Measurements from ENCODE around the gene RBM33.
"Not testable (repeated sequence)": the region's sequence is repeated elsewhere in the genome, so short reads cannot be mapped to it uniquely, and the experiment has no call there.

Gene RBM33

DNA sequence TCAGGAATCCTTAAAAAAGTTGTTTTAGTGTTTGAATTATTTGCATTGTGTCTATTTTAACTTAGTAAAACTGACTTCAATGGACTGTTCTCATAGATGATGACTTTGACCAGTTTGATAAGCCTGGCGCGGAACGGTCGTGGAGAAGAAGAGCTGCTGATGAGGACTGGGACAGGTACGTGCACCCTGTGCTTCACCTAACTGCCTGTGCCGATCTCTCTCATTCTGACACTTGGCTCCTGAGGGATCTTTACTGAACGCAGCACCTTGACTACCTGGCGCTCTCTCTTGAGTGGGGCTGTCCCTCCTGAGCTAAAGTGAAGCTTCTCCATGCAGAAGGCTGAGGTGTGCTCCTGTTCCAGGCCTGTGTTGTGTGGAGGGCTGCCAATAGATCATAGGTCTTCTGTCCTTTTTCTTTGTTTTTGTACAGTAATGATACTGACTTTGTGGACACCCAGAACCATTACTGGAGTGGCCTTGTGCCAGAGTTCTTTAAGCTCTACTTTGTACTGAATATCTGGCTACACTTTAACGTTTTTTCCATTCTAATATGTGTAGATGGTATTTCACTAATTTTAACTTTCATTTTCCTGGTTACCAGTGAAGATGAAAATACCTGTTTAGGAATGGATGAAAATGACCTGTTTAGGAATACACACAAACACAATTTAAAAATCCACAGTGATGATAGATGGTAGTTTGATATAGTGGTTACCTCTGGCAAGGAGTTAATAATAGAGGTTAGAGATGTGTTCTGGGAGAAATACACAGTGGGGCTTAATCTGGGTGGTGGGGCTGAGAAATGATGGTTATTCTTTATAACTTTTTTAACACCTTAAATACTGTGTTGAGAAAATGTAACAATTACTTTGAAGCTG, 20.9 kb downstream of the RBM33 start:
- no peak for FAIRE-seq

DNA sequence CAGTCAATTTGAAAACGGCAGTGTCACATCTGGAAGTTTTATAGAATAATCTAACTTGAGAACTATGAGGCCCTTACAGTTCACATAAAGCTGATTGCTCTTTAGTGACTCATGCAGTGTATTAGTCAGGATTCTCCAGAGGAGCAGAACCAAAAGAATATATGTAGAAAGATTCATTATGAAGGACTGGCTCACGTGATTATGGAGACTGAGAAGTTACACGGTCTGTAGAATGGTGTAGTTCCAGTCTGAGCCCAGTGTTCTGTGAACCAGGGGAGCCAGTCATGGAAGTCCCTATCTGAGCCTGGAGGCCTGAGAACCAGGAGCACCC, 21.5 kb downstream of the RBM33 start:
- no peak for FAIRE-seq

DNA sequence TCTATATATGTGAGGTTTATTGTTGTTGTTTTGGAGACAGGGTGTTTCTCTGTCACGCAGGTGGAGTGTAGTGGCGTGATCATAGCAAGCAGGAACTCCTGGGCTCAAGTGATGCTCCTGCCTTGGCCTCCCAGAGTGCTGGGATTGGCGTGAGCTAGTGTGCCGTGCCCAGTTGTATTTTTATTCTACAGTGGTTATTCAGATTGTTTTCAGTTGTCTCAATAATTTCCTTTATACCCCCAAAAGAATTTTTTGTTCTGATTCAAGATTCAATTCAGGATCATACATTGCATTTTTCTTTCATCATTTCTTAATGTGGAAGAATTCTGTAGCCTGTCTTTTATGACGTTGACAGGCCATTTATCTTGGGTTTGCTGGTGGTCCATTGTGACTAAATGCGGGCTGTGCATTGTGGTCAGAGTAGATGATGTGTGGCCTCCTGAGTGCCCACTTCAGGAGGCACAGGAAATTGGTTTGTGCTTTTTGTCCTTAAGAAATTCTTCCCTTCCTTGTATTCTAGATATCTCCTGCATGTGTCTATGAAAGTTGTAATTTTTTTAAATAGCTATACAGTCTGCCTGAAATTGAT, 22.9 kb downstream of the RBM33 start:
- FAIRE-seq = no peak

DNA sequence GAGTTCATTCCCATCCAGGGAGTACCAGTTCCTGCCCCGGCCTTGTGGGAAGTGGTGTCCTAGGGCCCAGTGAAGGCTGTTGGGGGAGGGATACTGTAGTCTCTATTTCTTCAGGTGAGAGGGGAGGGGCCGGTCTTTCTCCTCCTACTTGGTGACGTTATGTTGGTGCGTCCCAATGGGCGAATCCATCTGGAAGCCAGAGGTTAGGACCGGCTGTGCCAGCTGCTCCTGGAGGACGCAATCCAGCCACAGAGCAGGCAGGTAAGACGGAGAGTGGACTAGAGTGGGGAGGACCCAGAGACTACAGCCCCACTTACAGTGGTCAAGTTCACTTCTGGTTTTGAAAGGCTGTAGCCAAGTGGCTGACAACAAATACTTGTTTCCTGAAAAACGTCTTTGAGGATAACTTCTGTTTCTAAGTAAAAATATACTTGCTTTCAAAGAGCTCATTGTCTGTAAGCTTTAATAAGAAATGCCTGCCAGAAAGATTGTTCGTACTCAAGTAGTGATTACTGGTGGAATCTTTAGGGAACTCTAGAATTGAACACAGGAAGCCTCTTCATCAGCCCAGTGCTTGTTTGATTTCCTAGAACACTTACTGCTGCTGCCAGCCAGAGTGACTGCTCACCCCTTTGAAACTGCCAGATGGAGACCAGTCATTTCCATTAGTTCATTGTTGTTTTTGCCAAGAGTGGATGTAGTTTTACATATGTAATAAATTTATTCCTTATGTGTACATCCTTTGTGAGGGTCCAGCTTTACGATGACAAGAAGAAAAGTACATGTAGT, 25.4 kb downstream of the RBM33 start:
- FAIRE-seq = no peak

DNA sequence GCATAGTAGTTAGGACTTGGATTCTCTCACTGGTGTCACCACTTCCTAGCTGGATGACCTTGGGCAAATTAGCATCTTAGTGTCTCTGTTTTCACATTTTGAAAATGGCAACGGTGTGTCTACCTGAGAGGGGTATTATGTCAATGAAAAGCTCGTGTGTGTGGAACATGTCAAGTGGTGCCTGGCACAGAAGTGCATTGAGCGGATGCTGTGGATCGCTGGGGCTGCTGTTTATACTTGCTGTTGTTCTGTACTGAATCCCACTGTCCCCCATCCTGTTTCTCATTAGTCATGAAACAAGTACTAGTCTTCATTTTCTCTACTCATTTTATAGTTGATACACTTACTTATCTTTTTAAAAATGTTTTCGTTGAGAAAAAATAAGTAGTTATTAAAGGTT, 26.1 kb downstream of the RBM33 start:
- FAIRE-seq = no peak

DNA sequence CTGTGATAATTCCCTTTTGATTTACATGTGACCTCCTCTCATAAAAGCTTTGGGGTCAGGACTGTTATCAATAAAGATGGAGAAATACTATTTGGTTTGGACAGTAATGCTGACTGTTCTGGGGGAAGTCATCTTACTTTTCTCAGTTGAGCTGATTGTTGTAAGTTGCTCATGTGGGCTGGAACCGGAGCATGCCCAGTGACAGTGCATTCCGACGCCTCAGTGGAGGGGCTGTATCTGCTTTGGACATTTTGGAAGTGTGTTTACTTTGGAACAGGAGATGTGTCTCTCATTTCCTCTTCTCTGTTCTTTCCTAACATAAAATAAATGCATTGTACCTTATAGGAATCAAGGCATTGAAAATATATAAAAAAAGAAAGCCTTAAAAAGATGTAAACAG, 30.1 kb downstream of the RBM33 start:
- no peak for FAIRE-seq

DNA sequence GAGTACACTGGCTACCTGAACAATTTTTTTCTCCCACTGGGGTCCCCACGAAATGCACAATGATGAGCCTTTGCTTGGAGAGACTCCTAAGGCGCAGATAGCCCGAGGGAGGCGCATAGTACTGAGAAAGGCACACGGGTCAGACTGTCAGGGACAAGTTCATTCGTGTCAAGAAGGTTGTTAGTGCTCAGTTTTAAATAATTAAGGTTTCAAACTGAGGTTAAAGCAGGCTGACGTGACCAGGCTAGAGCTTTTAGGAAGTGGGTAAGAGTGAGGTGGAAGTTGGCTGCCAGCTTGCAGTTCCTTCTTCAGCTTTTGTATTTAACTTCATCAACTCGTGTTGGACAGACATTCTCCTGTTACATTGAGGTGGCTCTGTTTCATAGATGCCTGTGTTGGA, 31.6 kb downstream of the RBM33 start:
- FAIRE-seq = no peak

DNA sequence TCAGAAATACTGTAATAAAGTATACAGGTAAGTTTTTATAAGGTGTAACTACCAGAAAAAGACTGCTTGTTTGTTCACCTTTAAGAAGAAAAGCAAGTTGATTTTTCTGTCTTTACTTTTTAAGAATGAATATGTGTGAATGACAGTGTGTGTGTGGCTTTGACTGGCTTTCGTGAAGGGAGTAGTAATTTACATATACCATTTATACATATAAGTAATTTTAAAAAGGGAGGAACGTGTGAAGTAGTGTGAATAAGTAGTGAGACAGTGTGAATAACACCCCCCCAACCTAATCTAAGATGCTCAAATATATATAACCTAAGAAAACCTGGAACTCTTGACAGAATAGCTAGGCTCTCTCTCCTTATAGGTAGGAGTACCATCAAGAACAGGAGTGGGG, 33.2 kb downstream of the RBM33 start:
- FAIRE-seq = no peak

DNA sequence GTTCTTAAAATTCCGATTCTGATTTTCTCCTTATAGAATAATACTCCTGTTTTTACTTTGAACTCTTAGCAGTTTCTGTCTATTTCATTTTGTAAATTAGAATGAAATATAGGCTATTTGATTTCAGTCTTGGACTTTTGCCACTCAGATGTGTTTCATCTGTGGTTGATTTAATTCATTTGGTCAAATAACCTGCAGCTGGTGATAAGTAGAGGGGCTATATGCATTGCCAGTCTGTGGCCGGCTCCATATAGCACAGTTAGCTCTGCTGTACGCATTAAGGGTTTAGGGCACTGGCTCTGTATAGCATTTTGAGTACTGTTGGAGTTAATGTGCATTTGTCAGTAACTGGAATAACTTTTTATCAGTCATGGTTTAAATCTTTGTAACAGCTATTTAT, 35.7 kb downstream of the RBM33 start:
- FAIRE-seq = no peak

DNA sequence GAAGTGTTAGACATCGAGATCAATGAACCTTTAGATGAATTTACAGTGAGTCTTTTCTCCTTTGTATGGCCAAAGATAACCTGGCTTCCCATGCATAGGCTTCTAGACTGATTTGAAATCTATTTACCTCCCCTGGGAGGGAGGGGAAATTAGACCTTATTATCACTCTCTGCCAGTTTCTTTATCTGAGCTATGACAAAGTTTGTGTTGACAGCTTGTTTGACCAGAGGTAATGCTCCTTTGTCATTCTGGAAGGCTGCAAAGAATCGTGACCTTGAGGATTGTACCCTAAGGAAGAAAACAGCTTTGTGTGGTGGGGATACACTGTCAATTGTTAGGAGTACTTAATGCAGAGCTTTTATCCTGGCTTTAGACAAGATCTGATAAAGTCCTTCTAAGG, 36.4 kb downstream of the RBM33 start:
- no peak for FAIRE-seq

DNA sequence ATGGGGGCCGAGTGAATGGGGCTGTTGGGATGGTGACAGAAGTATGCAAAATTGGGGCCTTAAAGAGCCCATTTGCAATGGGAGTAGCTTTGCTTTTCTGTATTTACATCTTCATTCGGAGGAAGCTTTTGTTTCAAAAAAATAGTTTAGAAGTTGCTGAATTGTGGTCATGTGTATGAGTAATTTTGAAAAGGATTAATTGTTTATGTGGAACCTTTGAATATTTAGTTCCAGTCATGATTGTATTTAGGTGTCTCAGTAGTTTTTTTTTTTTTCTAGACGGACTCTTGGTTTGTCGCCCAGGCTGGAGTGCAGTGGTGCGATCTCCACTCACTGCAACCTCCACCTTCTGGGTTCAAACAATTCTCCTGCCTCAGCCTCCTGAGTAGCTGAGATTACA, 37.2 kb downstream of the RBM33 start:
- no peak for FAIRE-seq

DNA sequence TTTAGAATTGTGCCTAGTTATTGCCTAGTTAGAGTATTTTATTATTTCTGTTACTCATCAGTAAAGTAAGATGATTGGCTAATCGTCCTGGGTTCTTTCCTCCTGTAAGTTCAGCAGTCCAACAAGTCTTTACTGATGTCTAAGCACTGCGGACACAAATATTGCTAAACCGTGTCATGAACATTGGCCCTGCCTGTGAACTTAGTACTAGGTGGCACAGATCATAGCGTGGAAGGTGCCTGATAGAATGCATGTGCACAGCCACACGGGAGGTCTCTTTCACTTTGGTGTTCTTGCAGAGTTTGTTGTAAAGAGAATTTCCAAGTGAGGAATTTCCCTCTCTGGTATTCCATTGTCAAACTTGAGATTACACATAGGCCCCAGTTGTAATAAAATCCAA, 38.0 kb downstream of the RBM33 start:
- no peak for FAIRE-seq

DNA sequence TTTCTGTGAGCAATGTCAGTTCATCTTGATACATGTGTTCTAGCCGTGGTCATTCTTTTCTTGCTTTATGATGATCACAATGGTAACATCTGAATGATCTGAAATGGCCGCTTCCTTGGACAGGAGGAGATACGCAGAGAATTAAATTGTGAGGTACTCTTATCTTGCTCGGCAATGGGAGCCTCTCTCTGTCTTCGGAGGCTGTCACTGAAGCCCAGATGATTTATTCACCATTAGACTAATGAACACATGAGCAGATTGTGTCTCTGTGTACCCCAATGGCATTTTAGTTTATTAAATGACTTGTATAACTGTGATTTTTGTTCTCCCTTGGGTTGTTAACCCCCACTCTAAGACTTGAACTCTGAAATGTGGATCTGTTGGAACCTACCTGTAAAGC, 38.6 kb downstream of the RBM33 start:
- FAIRE-seq = no peak

DNA sequence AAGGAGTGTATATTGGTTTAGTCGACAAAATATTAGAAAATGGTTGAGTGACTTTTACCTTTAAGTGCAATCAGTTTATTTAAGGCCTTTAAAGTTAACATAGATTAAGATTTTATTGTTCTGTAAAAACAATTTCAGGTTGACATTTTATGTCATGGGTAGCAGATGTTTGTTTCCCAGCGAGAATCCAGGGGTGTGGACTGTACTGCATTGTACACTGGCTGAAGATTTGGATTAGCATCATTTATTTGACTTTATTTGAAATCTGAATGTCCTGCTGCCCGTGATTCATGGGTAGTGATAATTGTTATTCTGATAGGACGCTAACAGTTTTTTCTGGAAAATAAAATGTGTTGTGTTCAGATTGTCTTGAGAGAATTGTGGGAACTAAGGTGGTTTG, 39.3 kb downstream of the RBM33 start:
- FAIRE-seq = no peak

DNA sequence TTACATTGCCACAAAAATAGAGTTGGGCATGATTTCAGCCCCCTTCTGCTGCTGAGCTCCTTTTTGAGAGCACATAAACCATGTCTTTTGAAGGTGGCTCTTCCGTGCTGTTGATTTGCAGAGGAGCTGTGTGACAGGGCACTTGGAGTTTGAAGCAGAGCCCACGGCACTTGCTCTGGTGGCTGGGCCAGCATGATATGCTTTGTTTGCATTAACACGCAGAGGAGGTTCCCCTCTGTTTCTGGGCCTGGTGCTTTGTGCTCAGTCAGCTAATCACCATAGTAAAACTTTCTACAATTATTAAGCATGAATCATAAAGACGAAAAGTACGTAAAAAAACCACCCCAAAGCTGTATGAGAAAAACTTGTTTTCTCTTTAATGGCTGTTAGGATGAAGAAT, 40.1 kb downstream of the RBM33 start:
- no peak for FAIRE-seq

DNA sequence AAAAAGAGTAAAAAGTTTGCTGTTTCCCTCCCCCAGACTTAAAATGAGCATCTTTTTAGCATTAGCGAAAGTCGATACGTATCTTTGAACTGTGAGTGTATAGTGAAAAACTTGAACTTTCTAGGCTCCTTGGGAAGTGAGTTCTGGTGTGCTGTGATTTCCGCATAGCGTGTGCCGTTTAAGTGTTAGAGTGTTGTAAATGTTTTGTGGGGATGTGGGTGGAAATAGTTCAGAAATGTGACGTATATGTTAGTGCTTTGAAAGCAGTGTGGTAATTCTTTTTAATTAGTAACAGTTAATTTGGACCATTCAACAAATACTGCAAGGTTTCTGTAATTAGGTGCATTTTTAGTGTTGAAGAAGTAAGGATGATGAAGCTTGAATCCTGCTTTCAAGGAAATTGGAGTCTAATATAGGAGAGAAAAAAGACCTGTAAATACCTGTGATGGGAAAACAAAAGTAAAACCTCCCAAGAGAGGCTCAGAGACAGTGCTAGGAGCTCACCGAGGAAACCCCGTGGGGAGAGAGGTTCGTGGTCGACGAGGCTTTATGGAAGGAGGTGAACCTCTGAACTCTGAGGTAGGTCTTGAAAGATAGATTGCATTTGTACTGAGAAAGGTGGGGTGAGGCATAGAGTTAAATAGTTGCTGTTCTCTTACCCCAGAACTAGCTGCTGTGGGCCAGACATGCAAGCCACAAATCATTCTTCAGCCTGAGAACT, 40.8 kb downstream of the RBM33 start:
- no peak for FAIRE-seq

DNA sequence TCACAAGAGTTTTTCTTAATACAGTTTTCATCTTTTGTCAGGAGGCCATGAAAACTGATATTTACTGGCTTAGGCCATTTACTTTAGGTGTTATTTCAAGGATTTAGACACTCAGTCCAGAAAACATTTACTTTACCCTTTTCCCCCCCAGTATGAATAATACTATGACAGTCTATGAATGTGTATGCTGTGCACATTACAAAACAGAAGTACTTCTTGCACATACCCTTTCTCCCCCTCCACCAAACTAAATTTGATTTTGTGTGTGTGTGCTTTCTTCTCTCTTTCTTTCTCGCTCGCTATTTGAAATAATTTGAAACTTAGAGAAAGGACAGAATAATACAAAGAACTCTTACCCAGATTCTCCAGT, 41.3 kb downstream of the RBM33 start:
- FAIRE-seq = no peak

DNA sequence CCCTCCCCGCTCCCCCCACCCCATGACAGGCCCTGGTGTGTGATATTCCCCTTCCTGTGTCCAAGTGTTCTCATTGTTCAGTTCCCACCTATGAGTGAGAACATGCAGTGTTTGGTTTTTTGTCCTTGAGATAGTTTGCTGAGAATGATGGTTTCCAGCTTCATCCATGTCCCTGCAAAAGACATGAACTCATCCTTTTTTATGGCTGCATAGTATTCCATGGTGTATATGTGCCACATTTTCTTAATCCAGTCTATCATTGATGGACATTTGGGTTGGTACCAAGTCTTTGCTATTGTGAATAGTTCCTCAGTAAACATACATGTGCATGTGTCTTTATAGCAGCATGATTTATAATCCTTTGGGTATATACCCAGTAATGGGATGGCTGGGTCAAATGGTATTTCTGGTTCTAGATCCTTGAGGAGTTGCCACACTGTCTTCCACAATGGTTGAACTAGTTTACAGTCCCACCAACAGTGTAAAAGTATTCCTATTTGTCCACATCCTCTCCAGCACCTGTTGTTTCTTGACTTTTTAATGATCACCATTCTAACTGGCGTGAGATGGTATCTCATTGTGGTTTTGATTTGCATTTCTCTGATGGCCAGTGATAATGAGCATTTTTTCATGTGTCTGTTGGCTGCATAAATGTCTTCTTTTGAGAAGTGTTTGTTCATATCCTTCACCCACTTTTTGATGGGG, 42.3 kb downstream of the RBM33 start:
- not testable (repeated sequence) for FAIRE-seq

DNA sequence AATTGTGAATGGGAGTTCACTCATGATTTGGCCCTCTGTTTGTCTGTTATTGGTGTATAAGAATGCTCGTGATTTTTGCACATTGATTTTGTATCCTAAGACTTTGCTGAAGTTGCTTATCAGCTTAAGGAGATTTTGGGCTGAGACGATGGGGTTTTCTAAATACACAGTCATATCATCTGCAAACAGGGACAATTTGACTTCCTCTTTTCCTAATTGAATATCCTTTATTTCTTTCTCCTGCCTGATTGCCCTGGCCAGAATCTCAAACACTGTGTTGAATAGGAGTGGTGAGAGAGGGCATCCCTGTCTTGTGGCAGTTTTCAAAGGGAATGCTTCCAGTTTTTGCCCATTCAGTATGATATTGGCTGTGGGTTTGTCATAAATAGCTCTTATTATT, 43.8 kb downstream of the RBM33 start:
- not testable (repeated sequence) for FAIRE-seq

DNA sequence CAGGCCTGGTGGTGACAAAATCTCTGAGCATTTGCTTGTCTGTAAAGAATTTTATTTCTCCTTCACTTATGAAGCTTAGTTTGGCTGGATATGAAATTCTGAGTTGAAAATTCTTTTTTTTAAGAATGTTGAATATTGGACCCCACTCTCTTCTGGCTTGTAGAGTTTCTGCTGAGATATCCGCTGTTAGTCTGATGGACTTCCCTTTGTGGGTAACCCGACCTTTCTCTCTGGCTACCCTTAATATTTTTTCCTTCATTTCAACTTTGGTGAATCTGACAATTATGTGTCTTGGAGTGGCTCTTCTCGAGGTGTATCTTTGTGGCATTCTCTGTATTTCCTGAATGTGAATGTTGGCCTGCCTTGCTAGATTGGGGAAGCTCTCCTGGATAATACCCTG, 46.2 kb downstream of the RBM33 start:
- FAIRE-seq = not testable (repeated sequence)

DNA sequence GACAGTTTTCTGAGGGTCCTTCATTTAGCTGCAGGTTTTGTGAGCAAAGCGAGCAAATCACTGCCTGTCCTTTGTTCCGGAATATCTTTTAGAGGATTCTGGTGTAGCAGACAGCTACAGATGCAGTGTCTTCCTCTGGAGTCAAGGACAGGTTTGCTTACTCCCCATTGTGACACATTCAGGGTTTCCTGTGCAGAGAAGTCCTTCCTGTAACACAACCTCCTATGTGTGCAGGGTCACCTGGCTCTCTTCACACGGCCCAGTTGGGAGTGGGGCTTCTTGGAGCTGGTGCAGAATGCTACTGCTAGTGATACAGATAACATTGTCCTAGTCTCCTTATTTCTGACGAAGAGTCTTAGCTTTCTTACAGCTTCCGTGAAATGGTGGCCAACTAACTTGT, 47.9 kb downstream of the RBM33 start:
- no peak for FAIRE-seq

DNA sequence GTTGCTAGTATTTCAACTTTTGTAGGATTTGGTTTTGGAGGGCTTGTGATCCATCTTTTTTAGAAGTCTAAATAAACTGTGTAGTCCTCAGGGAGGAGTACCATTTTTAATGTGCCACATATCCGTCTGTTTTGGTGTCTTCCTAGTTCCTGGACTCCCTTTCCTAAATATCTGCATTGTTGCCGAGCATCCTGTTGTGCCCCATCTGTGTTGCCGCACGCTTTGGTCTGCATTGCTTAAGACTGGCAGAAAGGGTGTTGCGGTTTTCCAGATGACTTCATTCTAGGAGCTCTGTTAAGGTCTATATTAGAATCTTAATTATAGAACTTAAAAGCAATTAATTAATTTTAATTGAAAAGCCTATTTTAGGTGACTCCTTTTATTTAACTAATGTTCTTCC, 49.4 kb downstream of the RBM33 start:
- no peak for FAIRE-seq

DNA sequence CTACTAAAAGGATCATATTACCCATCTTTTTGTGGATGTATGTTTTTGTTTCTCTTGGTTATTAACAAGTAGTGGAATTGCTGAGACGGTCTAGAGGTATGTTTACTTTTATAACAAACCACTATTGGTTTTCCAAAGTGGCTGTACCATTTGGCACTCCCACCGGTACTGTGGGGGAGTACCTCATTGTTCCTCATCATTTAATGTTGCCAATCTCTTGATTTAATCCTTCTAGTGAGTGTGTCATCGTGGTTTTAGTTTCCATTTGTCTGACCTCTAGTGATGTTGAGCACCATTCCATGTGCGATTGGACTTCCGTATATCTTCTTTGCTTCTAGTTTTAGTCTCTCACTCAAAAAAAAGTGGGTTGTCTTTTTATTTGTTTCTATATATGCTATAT, 50.4 kb downstream of the RBM33 start:
- no peak for FAIRE-seq

Data from colon (tissue), 2 donors.